Measurements from ENCODE around the gene CHRNA4. TPM values are rescaled to one million over a fixed set of nuclear protein-coding genes. Genes with fewer than 3 reads are reported as not detected.

Gene CHRNA4
- total RNA-seq, 1 experiment from 2014 or later = 2.4 TPM

- no peaks in the 10 kb centered on the region for H3K27me3 ChIP-seq (ENCODE audit: control insufficient read depth, insufficient read depth, low read length)
- no peaks in the 10 kb centered on the region for H3K36me3 ChIP-seq (ENCODE audit: control insufficient read depth, insufficient read depth, low read length)
- BruUV-seq (replicated peaks) = no TSS peak
- POLR2A ChIA-PET = no interaction called here
- H3K4me3 ChIP-seq (ENCODE audit: low read depth in 2 of 2, low read length in 2 of 2) = no peak overlapping the region
- H3K27ac ChIP-seq (ENCODE audit: low read length) = no peak overlapping the region
- intact Hi-C loops (cut with micrococcal nuclease; ENCODE audit: unreplicated experiment) (no loop called here), in situ Hi-C loops (cut with HindIII; ENCODE audit: low pct_unique_long_range_greater_than_20kb, low sequenced_read_pairs) (no loop called here)
- no peaks in the 10 kb centered on the region for H3K9me3 ChIP-seq (ENCODE audit: control insufficient read depth, insufficient read depth, low read depth, low read length)
- H3K4me1 ChIP-seq (ENCODE audit: control insufficient read depth, insufficient read depth, low read length) = no peaks in the 10 kb centered on the region; the same call in 1 of the 2 replicates
- CTCF ChIA-PET = no interaction called here
- ATAC-seq (no peak), DNase-seq (ENCODE audit: low read depth, low spot score) (no peak)
- TF ChIP-seq SIN3A (IDR thresholded peaks at IDR 0.05; ENCODE audit: borderline replicate concordance, insufficient read depth, low read depth, low read length) (no peak), POLR2AphosphoS5 (IDR thresholded peaks at IDR 0.05; ENCODE audit: low read depth, low read length) (no peak), REST (IDR thresholded peaks at IDR 0.05; ENCODE audit: insufficient read depth in 1 of 2, low read depth in 2 of 2, low read length in 1 of 2) (no peak), TCF7L2 (IDR thresholded peaks at IDR 0.05; ENCODE audit: low read depth, low read length) (no peak), CTCF (IDR thresholded peaks at IDR 0.05) (no peak)
Observed at GRCh38 chr20:63363981-63364561, 2.9 kb upstream of the CHRNA4 start.

GRCh38 chr20:63363013-63363957 is 2.1 kb upstream of the CHRNA4 start:
- H3K36me3 ChIP-seq (ENCODE audit: control insufficient read depth, insufficient read depth, low read length) = no peaks in the 10 kb centered on the region
- ATAC-seq = no peak
- no peaks in the 10 kb centered on the region for H3K9me3 ChIP-seq (ENCODE audit: control insufficient read depth, insufficient read depth, low read depth, low read length)
- POLR2A ChIA-PET = no interaction called here
- H3K27ac ChIP-seq (ENCODE audit: low read length) = no peak overlapping the region
- H3K4me3 ChIP-seq (ENCODE audit: low read depth in 2 of 2, low read length in 2 of 2) = no peak overlapping the region
- DNase-seq (ENCODE audit: low read depth, low spot score) = no peak
- H3K27me3 ChIP-seq (ENCODE audit: control insufficient read depth, insufficient read depth, low read length) = no peaks in the 10 kb centered on the region
- BruUV-seq (replicated peaks) = no TSS peak
- TF ChIP-seq SIN3A (IDR thresholded peaks at IDR 0.05; ENCODE audit: borderline replicate concordance, insufficient read depth, low read depth, low read length) (no peak), POLR2AphosphoS5 (IDR thresholded peaks at IDR 0.05; ENCODE audit: low read depth, low read length) (no peak), CTCF (IDR thresholded peaks at IDR 0.05) (no peak), REST (IDR thresholded peaks at IDR 0.05; ENCODE audit: insufficient read depth in 1 of 2, low read depth in 2 of 2, low read length in 1 of 2) (no peak), TCF7L2 (IDR thresholded peaks at IDR 0.05; ENCODE audit: low read depth, low read length) (no peak)
- in situ Hi-C loops (cut with HindIII; ENCODE audit: low pct_unique_long_range_greater_than_20kb, low sequenced_read_pairs) (no loop called here), intact Hi-C loops (cut with micrococcal nuclease; ENCODE audit: unreplicated experiment) (no loop called here)
- H3K4me1 ChIP-seq (ENCODE audit: control insufficient read depth, insufficient read depth, low read length) = peaks cover under 1% of the 10 kb centered on the region
- CTCF ChIA-PET = no interaction called here
